Endothelial cell of umbilical vein (primary cell): ENCODE data around the gene SNTA1. TPM values are rescaled to one million over a fixed set of nuclear protein-coding genes. Genes with fewer than 3 reads are reported as not detected.

Source experiments
- BruUV-seq: library from RNA; stranded (reverse); fragments of 400-500 nt; replicated peaks from 2 replicates; lab custom pipeline; 2021; lab: Mats Ljungman, UMichigan
- CTCF ChIA-PET: fragments of 300-600, 350-600 bp; sonication (Branson Sonifier 250); formaldehyde crosslinking; loops from one replicate; lab custom pipeline; 2021; ENCODE audit warnings: antibody characterized with exemption, inconsistent platforms; lab: Charles Lee
- POLR2A ChIA-PET: fragments of 300-600, 350-600 bp; sonication (Branson Sonifier 250); formaldehyde crosslinking; loops from one replicate; lab custom pipeline; 2021; ENCODE audit warnings: antibody characterized with exemption, inconsistent platforms; lab: Charles Lee
- DNase-seq: peaks from one replicate; pipeline ENCODE4 v3.0.0-alpha.2; 2011; ENCODE audit warnings: low read depth, low spot score
- FAIRE-seq: peaks from 2 replicates; lab custom pipeline; 2011; peaks lifted over from hg19 to GRCh38; lab: Jason Lieb, UNC
- H2AFZ ChIP-seq: 2 replicates; pipeline ENCODE4 v1.6.0; 2012; ENCODE audit warnings: low read depth, low read length, control low read depth, inconsistent platforms
- H3K27ac ChIP-seq: 2 replicates; pipeline ENCODE4 v1.5.1; 2011; ENCODE audit warnings: low read depth, mild to moderate bottlenecking, control low read depth, low read length, moderate library complexity; ENCODE audit not compliant: insufficient read depth
- H3K27me3 ChIP-seq, 2 experiments: 2 replicates each; pipeline versions ENCODE4 v1.6.0 to v1.6.1; 2011; ENCODE audit warnings: low read length in 2 of 2, mixed read lengths in 1 of 2; ENCODE audit not compliant: control insufficient read depth in 2 of 2, insufficient read depth in 2 of 2
- H3K36me3 ChIP-seq, 2 experiments: 2 replicates in 1 of 2; 3 replicates in 1 of 2; pipeline ENCODE4 v1.5.1; 2011; ENCODE audit warnings: low read length in 2 of 2, mild to moderate bottlenecking in 1 of 2, moderate library complexity in 1 of 2; ENCODE audit not compliant: control insufficient read depth in 2 of 2, insufficient read depth in 2 of 2; ENCODE audit errors: extremely low read depth in 1 of 2
- H3K4me1 ChIP-seq: 3 replicates; pipeline ENCODE4 v1.5.1; 2011; ENCODE audit warnings: mild to moderate bottlenecking, low read length; ENCODE audit not compliant: control insufficient read depth, insufficient read depth; ENCODE audit errors: extremely low read depth
- H3K4me2 ChIP-seq: 2 replicates; pipeline ENCODE4 v1.6.1; 2011; ENCODE audit warnings: low read length, control low read depth, mixed read lengths; ENCODE audit not compliant: insufficient read depth
- H3K4me3 ChIP-seq, 3 experiments: fragments of 200-600 bp in 1 of 3; sonication (generic), shearing (Covaris generic) in 1 of 3; replicated peaks in 1 of 3; 2 replicates each; pipeline ENCODE4 v1.5.1; 2011 to 2016; ENCODE audit warnings: control low read depth in 3 of 3, low read length in 3 of 3, mild to moderate bottlenecking in 2 of 3, inconsistent platforms in 1 of 3, low read depth in 1 of 3, moderate library complexity in 1 of 3; ENCODE audit not compliant: insufficient read depth in 1 of 3
- H3K79me2 ChIP-seq: 2 replicates; pipeline ENCODE4 v1.6.0; 2012; ENCODE audit warnings: low read length, inconsistent platforms; ENCODE audit not compliant: control insufficient read depth, insufficient read depth
- H3K9ac ChIP-seq: replicated peaks from 2 replicates; pipeline ENCODE3; 2011; ENCODE audit warnings: low read length, control low read depth; ENCODE audit not compliant: insufficient read depth; ENCODE audit errors: extremely low read depth
- H3K9me1 ChIP-seq: replicated peaks from 3 replicates; pipeline ENCODE4 v1.6.0; 2011; ENCODE audit warnings: mild to moderate bottlenecking, low read length; ENCODE audit not compliant: control insufficient read depth, insufficient read depth; ENCODE audit errors: extremely low read depth
- H3K9me3 ChIP-seq: replicated peaks from 2 replicates; pipeline ENCODE4 v1.5.1; 2012; ENCODE audit warnings: low read length, inconsistent platforms; ENCODE audit not compliant: control insufficient read depth, insufficient read depth
- H4K20me1 ChIP-seq: replicated peaks from 2 replicates; pipeline ENCODE3; 2011; ENCODE audit warnings: mild to moderate bottlenecking, low read length; ENCODE audit not compliant: control insufficient read depth, insufficient read depth; ENCODE audit errors: extremely low read depth
- FOS ChIP-seq: IDR thresholded peaks from 2 replicates; pipeline ENCODE4 v1.6.1; 2011; ENCODE audit warnings: mild to moderate bottlenecking, low read length, moderate library complexity, borderline replicate concordance; ENCODE audit not compliant: insufficient read depth
- JUN ChIP-seq: IDR thresholded peaks from 2 replicates; pipeline ENCODE4 v1.6.1; 2011; ENCODE audit warnings: borderline replicate concordance, low read depth; ENCODE audit not compliant: insufficient read length, insufficient read depth
- MYC ChIP-seq: IDR thresholded peaks from one replicate; pipeline ENCODE4 v1.6.1; 2011; ENCODE audit warnings: mild to moderate bottlenecking, low read depth, low read length
- POLR2A ChIP-seq: IDR thresholded peaks from 2 replicates; pipeline ENCODE4 v1.6.1; 2012; ENCODE audit warnings: low read depth, mild to moderate bottlenecking, control low read depth, low read length
- dilution Hi-C: fragments of 300-500 bp; cut with MboI; formaldehyde crosslinking; loops from one replicate; pipeline ENCODE4 v1.15.0; 2019; ENCODE audit warnings: low sequenced_read_pairs; ENCODE audit not compliant: extremely low pct_ligation_motif_present
- intact Hi-C: fragments of 100-400 bp; cut with micrococcal nuclease; formaldehyde crosslinking; loops from one replicate; pipeline ENCODE4 v1.10.0; 2022
- polyA plus RNA-seq, 4 experiments: library from polyadenylated mRNA; depleted of rRNA in 3 of 4; stranded (reverse) in 3 of 4; unstranded in 1 of 4; fragments of >200 nt; gene quantifications; 2 replicates each; pipeline versions ENCODE4 v1.2.1 to v1.2.3, GENCODE V29; 2011 to 2012; ENCODE audit warnings: missing spikeins in 1 of 4
- total RNA-seq: library from RNA; stranded (reverse); gene quantifications from 2 replicates; pipeline ENCODE4 v1.2.3, GENCODE V29; 2021
- TF ChIP-seq, protein P1 (sequence below): IDR thresholded peaks from 2 replicates; pipeline ENCODE4 v1.6.1; 2011; ENCODE audit not compliant: insufficient read depth, insufficient read length

The SNTA1 gene
- total and polyA plus RNA-seq, 2 donors (not counting 3 experiments of a cell fraction or from before 2014, with no cell fraction given): 5.2 to 6.0 TPM

- dilution Hi-C loops: no loop called here
- no peak for TF ChIP-seq POLR2A
- TF ChIP-seq, protein P1, sequence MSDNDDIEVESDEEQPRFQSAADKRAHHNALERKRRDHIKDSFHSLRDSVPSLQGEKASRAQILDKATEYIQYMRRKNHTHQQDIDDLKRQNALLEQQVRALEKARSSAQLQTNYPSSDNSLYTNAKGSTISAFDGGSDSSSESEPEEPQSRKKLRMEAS: no peak
- no peak for TF ChIP-seq JUN
- no peak for TF ChIP-seq MYC
- TF ChIP-seq FOS: no peak
- POLR2A ChIA-PET: no interaction called here
These were observed 33.4 kb downstream of the SNTA1 start for GRCh38 chr20:33410081-33410742.

More at GRCh38 chr20:33410081-33410742, 33.4 kb downstream of the SNTA1 start:
- Histone ChIP-seq H3K9me3 (no peaks in the 10 kb centered on the region), H3K4me3 (no peak overlapping the region), H3K79me2 (no peaks in the 10 kb centered on the region), H3K9me1 (no peaks in the 10 kb centered on the region), H3K27me3 (no peaks in the 10 kb centered on the region), H3K36me3 (peaks cover 0 to 4% of the 10 kb centered on the region in 2 experiments), H3K4me1 (no peaks in the 10 kb centered on the region), H3K27ac (no peak overlapping the region), H2AFZ (no peak overlapping the region), H4K20me1 (no peaks in the 10 kb centered on the region), H3K4me2 (no peak overlapping the region), H3K9ac (no peak overlapping the region)
- DNase-seq: no peak
- BruUV-seq: no TSS peak
- intact Hi-C loops: no loop called here
- CTCF ChIA-PET: no interaction called here
- no peak for FAIRE-seq
